ENCODE measurements around the gene DGKD.

The DGKD gene

GRCh38 chr2:233455006-233455405 lies 100.7 kb downstream of the DGKD start:
- no peak for DNase-seq
- 95% methylated on average over 8 of the region's 11 CpGs for WGBS (ENCODE audit: insufficient coverage)
- Histone ChIP-seq H3K9me3 (ENCODE audit: control extremely low read depth in 1 of 5, control insufficient read depth in 4 of 5, insufficient read depth in 2 of 5, low read depth in 1 of 5, low read length in 4 of 5) (no peaks in the 10 kb centered on the region), H3K36me3 (ENCODE audit: control insufficient read depth in 4 of 4, insufficient read depth in 4 of 4, low read length in 3 of 4) (peaks cover 28 to 88% (median 72%) of the 10 kb centered on the region in 4 experiments), H3K27me3 (replicated peaks in 2 of 5; ENCODE audit: control insufficient read depth in 4 of 5, insufficient read depth in 5 of 5, low read length in 4 of 5) (no peaks in the 10 kb centered on the region), H3K4me3 (ENCODE audit: control insufficient read depth in 1 of 7, extremely low read depth in 1 of 7, insufficient read depth in 4 of 7, low read depth in 2 of 7, low read length in 6 of 7) (no peak overlapping the region), H3K27ac (ENCODE audit: insufficient read depth in 1 of 2, low read depth in 1 of 2, low read length in 2 of 2, poor library complexity in 1 of 2, severe bottlenecking in 2 of 2) (no peak overlapping the region), H3K4me1 (ENCODE audit: control extremely low read depth in 1 of 4, control insufficient read depth in 4 of 4, insufficient read depth in 4 of 4, low read length in 3 of 4) (no peaks in the 10 kb centered on the region)
- POLR2A ChIA-PET: no interaction called here
- CTCF ChIA-PET: interaction anchor here (0.6 to 0.9 kb wide), 2 partner anchors 10 to 12 kb away, joined by 3 to 5 read pairs; no protein-coding TSS in a partner anchor

DNA sequence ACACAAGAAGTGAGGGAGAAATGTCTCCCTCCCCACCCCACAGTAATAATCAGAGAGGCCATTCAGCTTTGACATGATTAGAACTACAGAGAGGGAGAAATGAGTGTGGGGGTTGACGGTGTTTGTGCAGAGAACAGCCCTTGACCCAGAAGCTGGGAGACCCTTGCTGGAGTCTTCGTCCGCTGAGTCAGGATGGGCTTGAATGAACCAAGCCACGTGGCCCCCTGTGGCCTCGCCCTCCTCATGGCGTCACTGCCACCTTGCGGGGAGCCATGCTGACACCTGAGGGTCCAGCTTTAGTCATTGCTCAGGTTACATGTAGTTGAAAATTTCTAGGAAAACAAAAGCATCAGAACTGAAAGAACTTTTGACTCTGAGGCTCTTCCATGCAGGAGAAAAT lies 101.2 kb downstream of the DGKD start:
- Histone ChIP-seq H3K27ac (ENCODE audit: insufficient read depth in 1 of 2, low read depth in 1 of 2, low read length in 2 of 2, poor library complexity in 1 of 2, severe bottlenecking in 2 of 2) (no peak overlapping the region), H3K27me3 (replicated peaks in 2 of 5; ENCODE audit: control insufficient read depth in 4 of 5, insufficient read depth in 5 of 5, low read length in 4 of 5) (no peaks in the 10 kb centered on the region), H3K36me3 (ENCODE audit: control insufficient read depth in 4 of 4, insufficient read depth in 4 of 4, low read length in 3 of 4) (peaks cover 28 to 88% (median 72%) of the 10 kb centered on the region in 4 experiments), H3K4me3 (ENCODE audit: control insufficient read depth in 1 of 7, extremely low read depth in 1 of 7, insufficient read depth in 4 of 7, low read depth in 2 of 7, low read length in 6 of 7) (no peak overlapping the region), H3K4me1 (ENCODE audit: control extremely low read depth in 1 of 4, control insufficient read depth in 4 of 4, insufficient read depth in 4 of 4, low read length in 3 of 4) (no peaks in the 10 kb centered on the region), H3K9me3 (ENCODE audit: control extremely low read depth in 1 of 5, control insufficient read depth in 4 of 5, insufficient read depth in 2 of 5, low read depth in 1 of 5, low read length in 4 of 5) (no peaks in the 10 kb centered on the region)
- ChIA-PET POLR2A (no interaction called here), CTCF (interaction anchor here (0.6 to 0.9 kb wide), 2 partner anchors 11 to 12 kb away, joined by 3 to 5 read pairs; no protein-coding TSS in a partner anchor)
- no peak for DNase-seq
- 96% methylated on average over 6 of the region's 7 CpGs for WGBS (ENCODE audit: insufficient coverage)

GRCh38 chr2:233456111-233456510 lies 101.8 kb downstream of the DGKD start:
- H3K36me3 ChIP-seq (ENCODE audit: control insufficient read depth in 4 of 4, insufficient read depth in 4 of 4, low read length in 3 of 4): peaks cover 24 to 87% (median 71%) of the 10 kb centered on the region in 4 experiments
- no peak overlapping the region for H3K4me3 ChIP-seq (ENCODE audit: control insufficient read depth in 1 of 7, extremely low read depth in 1 of 7, insufficient read depth in 4 of 7, low read depth in 2 of 7, low read length in 6 of 7)
- ChIA-PET POLR2A (no interaction called here), CTCF (no interaction called here)
- H3K4me1 ChIP-seq (ENCODE audit: control extremely low read depth in 1 of 4, control insufficient read depth in 4 of 4, insufficient read depth in 4 of 4, low read length in 3 of 4): no peaks in the 10 kb centered on the region
- no peak for DNase-seq
- no peak overlapping the region for H3K27ac ChIP-seq (ENCODE audit: insufficient read depth in 1 of 2, low read depth in 1 of 2, low read length in 2 of 2, poor library complexity in 1 of 2, severe bottlenecking in 2 of 2)
- WGBS (ENCODE audit: insufficient coverage): 96% methylated on average over 11 of the region's 11 CpGs
- no peaks in the 10 kb centered on the region for H3K9me3 ChIP-seq (ENCODE audit: control extremely low read depth in 1 of 5, control insufficient read depth in 4 of 5, insufficient read depth in 2 of 5, low read depth in 1 of 5, low read length in 4 of 5)
- no peaks in the 10 kb centered on the region for H3K27me3 ChIP-seq (replicated peaks in 2 of 5; ENCODE audit: control insufficient read depth in 4 of 5, insufficient read depth in 5 of 5, low read length in 4 of 5)

DNA sequence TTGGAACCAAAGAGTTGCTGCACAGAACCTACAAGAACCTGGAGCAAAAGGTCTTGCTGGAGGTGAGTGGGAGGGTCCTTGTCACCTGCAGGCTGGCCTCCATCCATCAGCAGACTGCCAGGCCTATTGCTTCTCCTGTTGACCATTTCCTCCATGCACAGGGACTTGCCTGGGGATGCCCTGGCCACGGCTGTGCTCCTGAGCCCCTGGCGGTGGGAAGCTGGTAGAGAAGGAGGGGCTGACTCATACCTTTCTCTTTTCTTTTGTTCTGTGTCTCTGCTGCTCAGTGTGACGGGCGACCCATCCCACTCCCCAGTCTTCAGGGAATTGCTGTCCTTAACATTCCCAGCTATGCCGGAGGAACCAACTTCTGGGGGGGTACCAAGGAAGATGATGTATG lies 102.6 kb downstream of the DGKD start:
- no peaks in the 10 kb centered on the region for H3K4me1 ChIP-seq (ENCODE audit: control extremely low read depth in 1 of 4, control insufficient read depth in 4 of 4, insufficient read depth in 4 of 4, low read length in 3 of 4)
- WGBS (ENCODE audit: insufficient coverage): 100% methylated on average over 2 of the region's 5 CpGs
- POLR2A ChIA-PET: no interaction called here
- H3K36me3 ChIP-seq (ENCODE audit: control insufficient read depth in 4 of 4, insufficient read depth in 4 of 4, low read length in 3 of 4): peaks cover 24 to 86% (median 71%) of the 10 kb centered on the region in 4 experiments
- H3K27me3 ChIP-seq (replicated peaks in 2 of 5; ENCODE audit: control insufficient read depth in 4 of 5, insufficient read depth in 5 of 5, low read length in 4 of 5): no peaks in the 10 kb centered on the region
- CTCF ChIA-PET: interaction anchor here (1.9 kb wide), 1 partner anchor 13 kb away, joined by 7 read pairs; no protein-coding TSS in a partner anchor
- no peaks in the 10 kb centered on the region for H3K9me3 ChIP-seq (ENCODE audit: control extremely low read depth in 1 of 5, control insufficient read depth in 4 of 5, insufficient read depth in 2 of 5, low read depth in 1 of 5, low read length in 4 of 5)
- no peak for DNase-seq
- no peak overlapping the region for H3K4me3 ChIP-seq (ENCODE audit: control insufficient read depth in 1 of 7, extremely low read depth in 1 of 7, insufficient read depth in 4 of 7, low read depth in 2 of 7, low read length in 6 of 7)
- no peak overlapping the region for H3K27ac ChIP-seq (ENCODE audit: insufficient read depth in 1 of 2, low read depth in 1 of 2, low read length in 2 of 2, poor library complexity in 1 of 2, severe bottlenecking in 2 of 2)

GRCh38 chr2:233457356-233457755 lies 103.1 kb downstream of the DGKD start:
- no peak for DNase-seq
- H3K36me3 ChIP-seq (ENCODE audit: control insufficient read depth in 4 of 4, insufficient read depth in 4 of 4, low read length in 3 of 4): peaks cover 23 to 86% (median 71%) of the 10 kb centered on the region in 4 experiments
- WGBS (ENCODE audit: insufficient coverage): 100% methylated on average over 4 of the region's 5 CpGs

GRCh38 chr2:233458031-233458610 lies 103.8 kb downstream of the DGKD start:
- no peak overlapping the region for H3K27ac ChIP-seq (ENCODE audit: insufficient read depth in 1 of 2, low read depth in 1 of 2, low read length in 2 of 2, poor library complexity in 1 of 2, severe bottlenecking in 2 of 2)
- no peak for DNase-seq
- H3K27me3 ChIP-seq (replicated peaks in 2 of 5; ENCODE audit: control insufficient read depth in 4 of 5, insufficient read depth in 5 of 5, low read length in 4 of 5): no peaks in the 10 kb centered on the region
- no peaks in the 10 kb centered on the region for H3K9me3 ChIP-seq (ENCODE audit: control extremely low read depth in 1 of 5, control insufficient read depth in 4 of 5, insufficient read depth in 2 of 5, low read depth in 1 of 5, low read length in 4 of 5)
- no peaks in the 10 kb centered on the region for H3K4me1 ChIP-seq (ENCODE audit: control extremely low read depth in 1 of 4, control insufficient read depth in 4 of 4, insufficient read depth in 4 of 4, low read length in 3 of 4)
- POLR2A ChIA-PET: no interaction called here
- 98% methylated on average over 19 of the region's 20 CpGs for WGBS (ENCODE audit: insufficient coverage)
- H3K4me3 ChIP-seq (ENCODE audit: control insufficient read depth in 1 of 7, extremely low read depth in 1 of 7, insufficient read depth in 4 of 7, low read depth in 2 of 7, low read length in 6 of 7): no peak overlapping the region
- CTCF ChIA-PET: interaction anchor here (1.9 kb wide), 1 partner anchor 14 kb away, joined by 7 read pairs; no protein-coding TSS in a partner anchor
- H3K36me3 ChIP-seq (ENCODE audit: control insufficient read depth in 4 of 4, insufficient read depth in 4 of 4, low read length in 3 of 4): peaks cover 24 to 86% (median 72%) of the 10 kb centered on the region in 4 experiments

More at GRCh38 chr2:233457356-233457755, 103.1 kb downstream of the DGKD start:
- Histone ChIP-seq H3K27me3 (replicated peaks in 2 of 5; ENCODE audit: control insufficient read depth in 4 of 5, insufficient read depth in 5 of 5, low read length in 4 of 5) (no peaks in the 10 kb centered on the region), H3K4me1 (ENCODE audit: control extremely low read depth in 1 of 4, control insufficient read depth in 4 of 4, insufficient read depth in 4 of 4, low read length in 3 of 4) (no peaks in the 10 kb centered on the region), H3K27ac (ENCODE audit: insufficient read depth in 1 of 2, low read depth in 1 of 2, low read length in 2 of 2, poor library complexity in 1 of 2, severe bottlenecking in 2 of 2) (no peak overlapping the region), H3K4me3 (ENCODE audit: control insufficient read depth in 1 of 7, extremely low read depth in 1 of 7, insufficient read depth in 4 of 7, low read depth in 2 of 7, low read length in 6 of 7) (no peak overlapping the region), H3K9me3 (ENCODE audit: control extremely low read depth in 1 of 5, control insufficient read depth in 4 of 5, insufficient read depth in 2 of 5, low read depth in 1 of 5, low read length in 4 of 5) (no peaks in the 10 kb centered on the region)
- CTCF ChIA-PET: interaction anchor here (1.9 kb wide), 1 partner anchor 14 kb away, joined by 7 read pairs; no protein-coding TSS in a partner anchor
- POLR2A ChIA-PET: no interaction called here

GRCh38 chr2:233458826-233459225 lies 104.5 kb downstream of the DGKD start:
- Histone ChIP-seq H3K36me3 (ENCODE audit: control insufficient read depth in 4 of 4, insufficient read depth in 4 of 4, low read length in 3 of 4) (peaks cover 25 to 86% (median 68%) of the 10 kb centered on the region in 4 experiments), H3K4me1 (ENCODE audit: control extremely low read depth in 1 of 4, control insufficient read depth in 4 of 4, insufficient read depth in 4 of 4, low read length in 3 of 4) (no peaks in the 10 kb centered on the region), H3K9me3 (ENCODE audit: control extremely low read depth in 1 of 5, control insufficient read depth in 4 of 5, insufficient read depth in 2 of 5, low read depth in 1 of 5, low read length in 4 of 5) (no peaks in the 10 kb centered on the region), H3K4me3 (ENCODE audit: control insufficient read depth in 1 of 7, extremely low read depth in 1 of 7, insufficient read depth in 4 of 7, low read depth in 2 of 7, low read length in 6 of 7) (no peak overlapping the region), H3K27ac (ENCODE audit: insufficient read depth in 1 of 2, low read depth in 1 of 2, low read length in 2 of 2, poor library complexity in 1 of 2, severe bottlenecking in 2 of 2) (no peak overlapping the region), H3K27me3 (replicated peaks in 2 of 5; ENCODE audit: control insufficient read depth in 4 of 5, insufficient read depth in 5 of 5, low read length in 4 of 5) (no peaks in the 10 kb centered on the region)
- 94% methylated on average over 8 of the region's 8 CpGs for WGBS (ENCODE audit: insufficient coverage)
- ChIA-PET CTCF (interaction anchor here (1.0 to 1.9 kb wide), 2 partner anchors 15 to 54 kb away, joined by 3 to 7 read pairs; no protein-coding TSS in a partner anchor), POLR2A (no interaction called here)
- DNase-seq: no peak
